ENCODE measurements around the gene ERVK3-1.

DNA sequence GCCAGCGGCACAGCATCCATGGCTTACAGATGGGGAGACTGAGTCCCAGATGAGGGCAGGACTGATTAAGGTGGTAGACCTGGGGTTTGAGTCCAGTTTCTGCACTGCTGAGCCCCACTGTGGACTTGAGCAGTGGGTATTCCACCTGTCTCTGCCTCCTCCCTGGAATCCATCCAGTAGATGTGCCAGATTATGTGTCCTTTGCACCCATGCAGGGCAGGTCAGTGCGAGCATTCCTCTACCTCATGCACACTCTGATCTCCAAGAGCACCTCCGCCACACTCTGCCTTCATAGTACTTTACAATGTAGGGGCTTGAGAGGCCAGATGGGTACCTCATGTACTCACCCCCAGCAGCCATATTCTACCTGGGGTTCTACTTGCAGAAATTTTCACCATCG, 31.6 kb downstream of the ERVK3-1 start:
- TF ChIP-seq EZH2phosphoT487 (IDR thresholded peaks at IDR 0.05; ENCODE audit: insufficient read depth, low read depth) (no peak), EZH2 (IDR thresholded peaks at IDR 0.05; ENCODE audit: insufficient read depth, poor library complexity, severe bottlenecking) (no peak)
